OCI-LY3 (cell line): ENCODE data around the gene P2RX7.

Experiments
- H2AFZ ChIP-seq: fragments of 200-600, 300-600 bp; shearing (Covaris generic); 2 replicates; pipeline ENCODE4 v1.6.0; 2014; ENCODE audit warnings: antibody characterized with exemption, low read depth, low read length
- H3K27ac ChIP-seq: fragments of 200-600, 300-600 bp; sonication (generic); 2 replicates; pipeline ENCODE4 v1.5.1; 2014; ENCODE audit warnings: mild to moderate bottlenecking, low read length, moderate library complexity, mixed read lengths
- H3K27me3 ChIP-seq: fragments of 200-600, 300-600 bp; sonication (generic); 2 replicates; pipeline ENCODE4 v1.6.1; 2014; ENCODE audit warnings: low read depth, low read length, mixed read lengths
- H3K36me3 ChIP-seq: fragments of 200-600, 300-600 bp; sonication (generic); replicated peaks from 2 replicates; pipeline ENCODE3; 2014; ENCODE audit warnings: low read depth, low read length, mixed read lengths
- H3K4me1 ChIP-seq: fragments of 300-600, 200-600 bp; sonication (generic); 2 replicates; pipeline ENCODE4 v1.6.1; 2014; ENCODE audit warnings: low read length, mixed read lengths
- H3K4me2 ChIP-seq: fragments of 200-600, 300-600 bp; sonication (generic); 2 replicates; pipeline ENCODE4 v1.6.1; 2014; ENCODE audit warnings: low read length, mixed read lengths
- H3K4me3 ChIP-seq: fragments of 300-600, 200-600 bp; sonication (generic); 2 replicates; pipeline ENCODE4 v1.5.1; 2014; ENCODE audit warnings: antibody characterized with exemption, mild to moderate bottlenecking, low read length, moderate library complexity
- H3K79me2 ChIP-seq: fragments of 300-600, 200-600 bp; shearing (Covaris generic); 2 replicates; pipeline ENCODE4 v1.6.1; 2014; ENCODE audit warnings: mild to moderate bottlenecking, low read length, mixed read lengths
- H3K9ac ChIP-seq: fragments of 300-600, 200-600 bp; shearing (Covaris generic); 2 replicates; pipeline ENCODE4 v1.6.0; 2014; ENCODE audit warnings: mild to moderate bottlenecking, low read length, moderate library complexity
- H3K9me3 ChIP-seq: fragments of 200-600, 300-600 bp; shearing (Covaris generic); 2 replicates; pipeline ENCODE4 v1.6.1; 2014; ENCODE audit warnings: low read length, mixed read lengths; ENCODE audit not compliant: insufficient read depth
- H4K20me1 ChIP-seq: fragments of 200-600, 300-600 bp; sonication (generic); 2 replicates; pipeline ENCODE4 v1.6.1; 2016; ENCODE audit warnings: low read length, mixed read lengths; ENCODE audit not compliant: insufficient read depth
- EZH2phosphoT487 ChIP-seq: fragments of 200-600 bp; shearing (Covaris generic); IDR thresholded peaks from 2 replicates; pipeline ENCODE4 v1.6.1; 2018; ENCODE audit warnings: antibody characterized with exemption, mixed run types, low read depth
- TF ChIP-seq, protein P1 (sequence below): fragments of 200-600, 300-600 bp; sonication (generic); IDR thresholded peaks from 2 replicates; pipeline ENCODE4 v1.5.1; 2014; ENCODE audit warnings: antibody characterized with exemption, low read length, low read depth

The P2RX7 gene

DNA sequence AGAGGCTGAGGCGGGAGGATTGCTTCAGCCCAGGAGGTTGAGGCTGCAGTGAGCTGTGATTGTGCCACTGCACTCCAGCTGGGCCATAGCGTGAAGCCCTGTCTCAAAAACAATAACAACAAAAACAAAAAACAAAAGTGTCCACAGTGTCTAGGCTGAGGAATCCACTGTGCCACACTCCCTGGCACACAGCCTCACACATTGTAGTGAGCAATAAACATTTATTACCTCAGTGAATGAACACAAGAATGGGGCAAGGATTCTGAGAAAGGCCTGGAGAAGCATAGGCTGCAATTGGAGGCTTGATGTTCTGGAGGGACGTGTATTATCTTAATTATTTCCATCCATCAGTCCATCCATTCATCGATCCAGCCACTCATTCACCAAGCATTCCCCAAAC lies 17.1 kb upstream of the P2RX7 start:
- no peaks in the 10 kb centered on the region for H3K9me3 ChIP-seq
- H3K4me1 ChIP-seq, result no peaks in the 10 kb centered on the region

GRCh38 chr12:121116318-121117225 lies 16.1 kb upstream of the P2RX7 start:
- peaks cover 10% of the 10 kb centered on the region; the same call in 1 of the 2 replicates for H3K27me3 ChIP-seq
- H4K20me1 ChIP-seq, result no peaks in the 10 kb centered on the region
- no peak overlapping the region for H3K4me2 ChIP-seq
- H3K79me2 ChIP-seq, result no peaks in the 10 kb centered on the region
- no peak overlapping the region for H3K4me3 ChIP-seq
- H3K9ac ChIP-seq, result no peak overlapping the region
- H2AFZ ChIP-seq, result no peak overlapping the region
- no peaks in the 10 kb centered on the region for H3K36me3 ChIP-seq
- H3K9me3 ChIP-seq, result no peaks in the 10 kb centered on the region
- no peaks in the 10 kb centered on the region for H3K4me1 ChIP-seq
- no peak for TF ChIP-seq EZH2phosphoT487
- TF ChIP-seq, protein P1, sequence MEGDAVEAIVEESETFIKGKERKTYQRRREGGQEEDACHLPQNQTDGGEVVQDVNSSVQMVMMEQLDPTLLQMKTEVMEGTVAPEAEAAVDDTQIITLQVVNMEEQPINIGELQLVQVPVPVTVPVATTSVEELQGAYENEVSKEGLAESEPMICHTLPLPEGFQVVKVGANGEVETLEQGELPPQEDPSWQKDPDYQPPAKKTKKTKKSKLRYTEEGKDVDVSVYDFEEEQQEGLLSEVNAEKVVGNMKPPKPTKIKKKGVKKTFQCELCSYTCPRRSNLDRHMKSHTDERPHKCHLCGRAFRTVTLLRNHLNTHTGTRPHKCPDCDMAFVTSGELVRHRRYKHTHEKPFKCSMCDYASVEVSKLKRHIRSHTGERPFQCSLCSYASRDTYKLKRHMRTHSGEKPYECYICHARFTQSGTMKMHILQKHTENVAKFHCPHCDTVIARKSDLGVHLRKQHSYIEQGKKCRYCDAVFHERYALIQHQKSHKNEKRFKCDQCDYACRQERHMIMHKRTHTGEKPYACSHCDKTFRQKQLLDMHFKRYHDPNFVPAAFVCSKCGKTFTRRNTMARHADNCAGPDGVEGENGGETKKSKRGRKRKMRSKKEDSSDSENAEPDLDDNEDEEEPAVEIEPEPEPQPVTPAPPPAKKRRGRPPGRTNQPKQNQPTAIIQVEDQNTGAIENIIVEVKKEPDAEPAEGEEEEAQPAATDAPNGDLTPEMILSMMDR, result no peak
- no peak overlapping the region for H3K27ac ChIP-seq

More for the DNA sequence above, 17.1 kb upstream of the P2RX7 start:
- Histone ChIP-seq H3K4me2 (no peak overlapping the region), H3K36me3 (no peaks in the 10 kb centered on the region), H3K4me3 (no peak overlapping the region), H3K27ac (no peak overlapping the region), H4K20me1 (no peaks in the 10 kb centered on the region), H2AFZ (no peak overlapping the region), H3K79me2 (no peaks in the 10 kb centered on the region), H3K27me3 (peaks cover 5% of the 10 kb centered on the region; the same call in 1 of the 2 replicates), H3K9ac (no peak overlapping the region)
- TF ChIP-seq, protein P1, result no peak
- TF ChIP-seq EZH2phosphoT487, result no peak

- no peaks in the 10 kb centered on the region for H3K4me1 ChIP-seq
- H3K9ac ChIP-seq, result no peak overlapping the region
- no peaks in the 10 kb centered on the region for H3K9me3 ChIP-seq
- no peak overlapping the region for H3K4me2 ChIP-seq
- H3K79me2 ChIP-seq, result no peaks in the 10 kb centered on the region
- no peaks in the 10 kb centered on the region for H3K36me3 ChIP-seq
- no peak overlapping the region for H2AFZ ChIP-seq
- H3K27me3 ChIP-seq, result peaks cover 10% of the 10 kb centered on the region; the same call in 1 of the 2 replicates
- no peaks in the 10 kb centered on the region for H4K20me1 ChIP-seq
- no peak overlapping the region for H3K27ac ChIP-seq
- TF ChIP-seq EZH2phosphoT487, result no peak
- TF ChIP-seq, protein P1, result no peak
- H3K4me3 ChIP-seq, result no peak overlapping the region
Measured at GRCh38 chr12:121117226-121117777, 15.4 kb upstream of the P2RX7 start.

- no peaks in the 10 kb centered on the region for H3K79me2 ChIP-seq
- no peak overlapping the region for H2AFZ ChIP-seq
- no peak overlapping the region for H3K4me2 ChIP-seq
- H3K36me3 ChIP-seq, result no peaks in the 10 kb centered on the region
- no peak for TF ChIP-seq EZH2phosphoT487
- TF ChIP-seq, protein P1, result no peak
- no peaks in the 10 kb centered on the region for H3K9me3 ChIP-seq
- H3K27ac ChIP-seq, result no peak overlapping the region
- no peak overlapping the region for H3K4me3 ChIP-seq
- no peaks in the 10 kb centered on the region for H3K4me1 ChIP-seq
- peaks cover 14% of the 10 kb centered on the region; the same call in 1 of the 2 replicates for H3K27me3 ChIP-seq
- H4K20me1 ChIP-seq, result no peaks in the 10 kb centered on the region
- H3K9ac ChIP-seq, result no peak overlapping the region
Measured at GRCh38 chr12:121120323-121120722, 12.4 kb upstream of the P2RX7 start.
